Thyroid gland (tissue), 4 donors: Measurements from ENCODE around the gene CDK11A. TPM values are rescaled to one million over a fixed set of nuclear protein-coding genes. Genes with fewer than 3 reads are reported as not detected.

Experiments used
- DNase-seq, 2 donors: peaks; one replicate each; pipeline ENCODE4 v3.0.0-alpha.2; 2019
- H3K27ac ChIP-seq, 3 donors: fragments of 200-600 bp; sonication (generic); 1 replicate in 2 of 3; 2 replicates in 1 of 3; pipeline ENCODE4 v1.5.1; 2016 to 2019; ENCODE audit warnings: mild to moderate bottlenecking in 1 of 3, moderate library complexity in 1 of 3
- H3K27me3 ChIP-seq: fragments of 200-600 bp; sonication (generic); one replicate; pipeline ENCODE4 v1.5.1; 2019
- H3K36me3 ChIP-seq, 2 donors: fragments of 200-600 bp; sonication (generic); one replicate each; pipeline ENCODE4 v1.5.1; 2016 to 2019
- H3K4me1 ChIP-seq, 2 donors: fragments of 200-600 bp; sonication (generic); one replicate each; pipeline ENCODE4 v1.5.1; 2017 to 2019
- H3K4me3 ChIP-seq, 3 donors: fragments of 200-600 bp; sonication (generic); replicated peaks in 1 of 3; 1 replicate in 2 of 3; 2 replicates in 1 of 3; pipeline ENCODE4 v1.5.1; 2016; ENCODE audit warnings: mild to moderate bottlenecking in 1 of 3
- H3K9me3 ChIP-seq: fragments of 200-600 bp; sonication (generic); one replicate; pipeline ENCODE4 v1.5.1; 2017
- POLR2A ChIP-seq, 2 donors: fragments of 450-650 bp; IDR thresholded peaks; one replicate each; pipeline ENCODE4 v1.6.1; 2017; ENCODE audit warnings: antibody characterized with exemption in 2 of 2, mild to moderate bottlenecking in 2 of 2, moderate library complexity in 1 of 2
- WGBS, 2 donors: methylation state at CpG; one replicate each; pipeline ENCODE4 v1.1.5; 2017; 5-methylcytosine and 5-hydroxymethylcytosine counted together
- intact Hi-C: fragments of 100-400 bp; cut with DNase I; formaldehyde crosslinking; loops from one replicate; pipeline ENCODE4 v1.15.1; 2023
- total RNA-seq, 4 donors: library from RNA; depleted of rRNA; stranded (reverse); fragments of >200 nt; gene quantifications; one replicate each; pipeline ENCODE4 v1.2.3, GENCODE V29; 2016
- TF ChIP-seq, protein P1 (sequence below), 6 experiments: fragments of 200-600 bp in 3 of 6; fragments of 450-650 bp in 3 of 6; sonication (generic) in 3 of 6; IDR thresholded peaks; one replicate each; pipeline ENCODE4 v1.5.1; 2016 to 2019; ENCODE audit warnings: antibody characterized with exemption in 6 of 6, mild to moderate bottlenecking in 2 of 6, inconsistent platforms in 1 of 6, moderate library complexity in 1 of 6

CDK11A gene
- total RNA-seq, 4 donors from 2014 or later: 14.7 to 36.1 (median 29.5) TPM

DNA sequence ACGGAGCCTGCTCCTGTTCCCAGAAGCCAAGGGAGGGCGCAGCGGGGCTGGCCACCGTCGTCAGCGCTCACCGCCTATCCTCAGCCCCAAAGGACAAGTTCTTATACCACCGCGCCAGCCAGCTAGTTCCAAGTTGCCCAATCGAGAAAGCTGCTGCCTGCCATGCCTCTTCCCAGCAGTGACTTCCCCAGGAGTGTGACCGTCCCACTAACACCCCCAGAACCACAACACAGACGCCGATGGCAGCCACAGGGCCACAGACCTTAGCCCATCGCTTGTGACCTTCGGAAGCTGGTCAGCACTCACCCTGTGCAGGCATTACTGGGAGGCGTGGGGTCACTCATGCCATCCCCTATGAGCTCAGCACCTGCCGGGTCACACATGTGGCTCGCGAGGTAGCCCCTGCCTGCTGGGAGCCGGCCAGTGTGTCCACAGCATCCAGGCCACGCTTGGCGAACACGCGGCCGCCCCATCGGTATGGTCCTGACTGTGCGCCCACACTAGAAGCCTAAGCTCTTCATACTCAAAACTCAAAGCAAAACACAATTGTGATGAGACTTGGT lies 34.0 kb upstream of the CDK11A start:
- peak overlapping the region; percentile 90 to 95 (median 91) for H3K27ac ChIP-seq
- H3K4me3 ChIP-seq: peak overlapping the region in 1 of 3 donors; percentile 4
- intact Hi-C loops: loop anchor here (5.0 kb wide), 1 partner anchor 149 kb away; no protein-coding TSS in a partner anchor
- DNase-seq: peak; percentile 66 to 72
- TF ChIP-seq POLR2A (IDR thresholded peaks at IDR 0.05): no peak
- TF ChIP-seq, protein P1, sequence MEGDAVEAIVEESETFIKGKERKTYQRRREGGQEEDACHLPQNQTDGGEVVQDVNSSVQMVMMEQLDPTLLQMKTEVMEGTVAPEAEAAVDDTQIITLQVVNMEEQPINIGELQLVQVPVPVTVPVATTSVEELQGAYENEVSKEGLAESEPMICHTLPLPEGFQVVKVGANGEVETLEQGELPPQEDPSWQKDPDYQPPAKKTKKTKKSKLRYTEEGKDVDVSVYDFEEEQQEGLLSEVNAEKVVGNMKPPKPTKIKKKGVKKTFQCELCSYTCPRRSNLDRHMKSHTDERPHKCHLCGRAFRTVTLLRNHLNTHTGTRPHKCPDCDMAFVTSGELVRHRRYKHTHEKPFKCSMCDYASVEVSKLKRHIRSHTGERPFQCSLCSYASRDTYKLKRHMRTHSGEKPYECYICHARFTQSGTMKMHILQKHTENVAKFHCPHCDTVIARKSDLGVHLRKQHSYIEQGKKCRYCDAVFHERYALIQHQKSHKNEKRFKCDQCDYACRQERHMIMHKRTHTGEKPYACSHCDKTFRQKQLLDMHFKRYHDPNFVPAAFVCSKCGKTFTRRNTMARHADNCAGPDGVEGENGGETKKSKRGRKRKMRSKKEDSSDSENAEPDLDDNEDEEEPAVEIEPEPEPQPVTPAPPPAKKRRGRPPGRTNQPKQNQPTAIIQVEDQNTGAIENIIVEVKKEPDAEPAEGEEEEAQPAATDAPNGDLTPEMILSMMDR (IDR thresholded peaks at IDR 0.05): no peak
- H3K4me1 ChIP-seq: peaks cover 25 to 32% of the 10 kb centered on the region in 2 donors
- H3K27me3 ChIP-seq: no peaks in the 10 kb centered on the region
- peaks cover 39 to 54% of the 10 kb centered on the region in 2 donors for H3K36me3 ChIP-seq
- 75 to 81% methylated on average over 22 to 27 of the region's 27 CpGs for WGBS, 2 donors
- H3K9me3 ChIP-seq: no peaks in the 10 kb centered on the region

DNA sequence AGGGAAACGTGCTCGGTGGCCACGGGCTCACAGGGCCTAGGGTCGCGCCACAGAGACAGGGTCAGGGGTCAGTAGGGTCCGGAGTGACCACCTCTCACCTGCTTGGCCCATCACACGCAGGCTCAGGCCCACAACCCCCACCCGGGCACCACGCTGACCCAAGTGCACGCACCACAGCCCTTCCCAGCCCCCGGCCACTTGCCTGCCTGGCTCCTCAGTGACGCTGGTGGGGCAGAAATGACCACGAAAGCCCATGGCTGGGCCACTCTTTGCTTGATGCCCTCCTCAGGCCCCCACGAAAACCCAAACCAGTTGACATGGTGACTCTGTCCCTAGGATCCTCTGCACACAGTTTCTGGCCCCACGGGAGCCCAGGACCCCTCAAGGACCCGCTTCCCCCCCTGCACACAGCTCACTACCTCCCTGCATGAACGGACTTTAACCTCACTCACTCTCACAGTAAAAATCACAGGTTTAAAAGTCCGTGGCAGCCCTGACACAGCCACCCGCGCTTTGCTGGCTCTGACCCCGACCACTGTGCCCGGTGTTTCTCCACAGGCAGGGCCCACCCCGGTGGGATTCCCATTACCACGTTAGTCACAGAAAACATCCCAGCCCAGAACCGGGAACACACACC lies 33.4 kb upstream of the CDK11A start:
- Histone ChIP-seq H3K27me3 (no peaks in the 10 kb centered on the region), H3K27ac (peak overlapping the region; percentile 90 to 95 (median 91)), H3K9me3 (no peaks in the 10 kb centered on the region), H3K4me1 (peaks cover 25 to 32% of the 10 kb centered on the region in 2 donors), H3K36me3 (peaks cover 41 to 58% of the 10 kb centered on the region in 2 donors), H3K4me3 (no peak overlapping the region)
- TF ChIP-seq POLR2A (IDR thresholded peaks at IDR 0.05): no peak
- WGBS, 2 donors: 87% methylated on average over 22 to 25 of the region's 25 CpGs
- no peak for DNase-seq
- intact Hi-C loops: loop anchor here (5.0 kb wide), 1 partner anchor 150 kb away; no protein-coding TSS in a partner anchor

DNA sequence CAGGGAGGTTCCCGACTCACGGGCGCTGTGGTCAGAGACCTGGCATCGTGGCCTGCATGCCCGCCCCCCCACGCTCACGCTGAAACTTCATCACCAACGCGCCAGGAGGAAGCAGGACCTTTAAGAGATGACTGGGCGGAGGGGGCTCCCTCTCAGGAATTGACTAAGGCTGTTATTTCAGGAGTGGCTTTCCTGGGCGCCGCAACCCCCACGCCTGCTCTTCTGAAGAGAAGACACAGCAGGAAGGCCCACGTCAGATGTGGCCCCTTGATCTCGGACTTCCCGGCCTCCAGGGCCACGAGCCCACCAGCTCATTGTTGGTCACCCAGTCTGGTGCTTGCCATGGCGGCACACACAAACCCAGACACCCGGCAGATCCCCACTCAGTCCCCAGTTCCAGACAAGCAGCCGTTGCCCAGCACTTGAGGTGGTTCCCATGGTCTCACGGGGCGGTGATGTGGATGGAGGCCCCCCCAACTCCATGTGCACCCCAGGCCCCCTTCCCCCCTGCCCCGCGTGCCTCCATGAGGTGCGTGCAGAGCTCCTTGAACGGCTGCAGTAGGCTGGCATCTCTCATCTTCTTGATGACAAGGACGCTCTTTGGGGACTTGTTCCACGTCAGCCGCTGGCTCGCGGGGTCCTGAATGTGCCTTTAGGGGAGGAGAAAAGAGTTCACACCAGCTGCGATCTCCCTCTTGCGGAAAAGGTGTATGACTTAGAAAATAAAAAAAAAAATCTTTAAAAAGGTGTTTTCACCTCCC lies 32.7 kb upstream of the CDK11A start:
- intact Hi-C loops: loop anchor here (5.0 kb wide), 1 partner anchor 150 kb away; no protein-coding TSS in a partner anchor
- peak overlapping the region in 2 of 3 donors; percentile 90 to 91 for H3K27ac ChIP-seq

DNA sequence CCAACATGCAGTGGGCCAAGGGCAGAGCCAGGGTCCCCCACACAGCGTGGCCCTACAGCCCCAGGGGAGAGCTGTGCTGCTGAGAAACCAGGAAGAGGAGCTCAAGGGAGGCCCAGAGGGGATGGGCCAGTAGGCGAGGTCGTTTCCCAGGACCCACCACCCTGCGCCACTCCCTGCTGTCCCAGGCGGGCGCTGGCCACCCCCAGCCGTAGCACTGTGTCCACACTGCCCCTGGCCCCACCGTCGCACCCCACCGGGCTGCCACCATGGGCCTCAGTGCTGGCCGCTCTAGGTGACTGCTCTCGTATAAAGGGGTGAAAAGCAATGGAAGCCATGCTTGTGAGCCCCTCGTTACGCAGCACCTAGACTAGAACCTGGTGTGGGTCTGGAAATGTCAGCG lies 31.7 kb upstream of the CDK11A start:
- Histone ChIP-seq H3K27me3 (no peaks in the 10 kb centered on the region), H3K27ac (no peak overlapping the region), H3K9me3 (no peaks in the 10 kb centered on the region), H3K4me3 (no peak overlapping the region), H3K36me3 (peaks cover 42 to 50% of the 10 kb centered on the region in 2 donors), H3K4me1 (peaks cover 25 to 32% of the 10 kb centered on the region in 2 donors)
- no peak for DNase-seq
- no peak for TF ChIP-seq POLR2A (IDR thresholded peaks at IDR 0.05)
- TF ChIP-seq, protein P1 (IDR thresholded peaks at IDR 0.05): no peak
- 93% methylated on average over 8 to 12 of the region's 15 CpGs for WGBS, 2 donors
- intact Hi-C loops: loop anchor here (5.0 kb wide), 1 partner anchor 151 kb away; no protein-coding TSS in a partner anchor

More for the DNA sequence above, 32.7 kb upstream of the CDK11A start:
- WGBS, 2 donors: 90 to 93% methylated on average over 27 to 33 of the region's 33 CpGs
- Histone ChIP-seq H3K4me3 (no peak overlapping the region), H3K36me3 (peaks cover 44 to 57% of the 10 kb centered on the region in 2 donors), H3K4me1 (peaks cover 25 to 32% of the 10 kb centered on the region in 2 donors), H3K27me3 (no peaks in the 10 kb centered on the region), H3K9me3 (no peaks in the 10 kb centered on the region)
- TF ChIP-seq POLR2A (IDR thresholded peaks at IDR 0.05): no peak
- TF ChIP-seq, protein P1 (IDR thresholded peaks at IDR 0.05): no peak
- no peak for DNase-seq

DNA sequence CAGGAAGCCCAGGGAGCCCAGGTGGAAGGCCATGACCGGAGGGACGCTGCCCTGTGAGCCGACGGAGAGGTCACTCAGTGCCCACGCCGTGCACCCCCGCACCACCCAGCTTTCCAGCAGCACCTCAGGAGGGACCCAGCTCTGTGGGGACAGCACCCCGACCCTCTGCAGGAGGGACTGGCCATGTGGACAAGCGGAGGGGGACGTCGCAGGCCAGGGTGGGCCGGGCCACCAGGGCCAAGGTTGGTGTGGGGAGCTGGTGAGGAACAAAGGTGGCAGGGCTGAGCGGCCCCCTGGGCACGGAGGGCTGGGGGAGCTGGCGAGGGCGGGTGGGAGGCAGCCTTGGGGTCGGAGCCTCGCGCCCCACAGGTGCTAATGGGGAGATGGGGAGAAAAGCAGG lies 31.3 kb upstream of the CDK11A start:
- TF ChIP-seq, protein P1 (IDR thresholded peaks at IDR 0.05): no peak
- no peak for TF ChIP-seq POLR2A (IDR thresholded peaks at IDR 0.05)

More for the DNA sequence above, 31.3 kb upstream of the CDK11A start:
- DNase-seq: no peak
- H3K27me3 ChIP-seq: no peaks in the 10 kb centered on the region
- H3K36me3 ChIP-seq: peaks cover 37 to 46% of the 10 kb centered on the region in 2 donors
- no peak overlapping the region for H3K4me3 ChIP-seq
- intact Hi-C loops: loop anchor here (5.0 kb wide), 1 partner anchor 152 kb away; no protein-coding TSS in a partner anchor
- WGBS, 2 donors: 84 to 98% methylated on average over 7 to 18 of the region's 19 CpGs
- peaks cover 25 to 29% of the 10 kb centered on the region in 2 donors for H3K4me1 ChIP-seq
- no peaks in the 10 kb centered on the region for H3K9me3 ChIP-seq
- no peak overlapping the region for H3K27ac ChIP-seq
